NB4 (cell line): ENCODE results near the gene PFN3.

ENCODE experiments used
- DNase-seq: peaks from one replicate; pipeline ENCODE4 v3.0.0; 2010; ENCODE audit warnings: low read depth
- H3K4me3 ChIP-seq: one replicate; pipeline ENCODE4 v1.5.1; 2011; ENCODE audit warnings: mild to moderate bottlenecking, low read depth, low read length, moderate library complexity
- MYC ChIP-seq: IDR thresholded peaks from 2 replicates; pipeline ENCODE4 v1.6.1; 2011; ENCODE audit warnings: low read depth, low read length
- POLR2A ChIP-seq: IDR thresholded peaks from 2 replicates; pipeline ENCODE4 v1.6.1; 2011; ENCODE audit warnings: mild to moderate bottlenecking; ENCODE audit not compliant: insufficient read length; ENCODE audit errors: extremely low read depth
- TF ChIP-seq, protein P1 (sequence below): IDR thresholded peaks from 2 replicates; pipeline ENCODE4 v1.6.1; 2011; ENCODE audit warnings: low read depth, low read length
- TF ChIP-seq, protein P2 (sequence below): IDR thresholded peaks from one replicate; pipeline ENCODE4 v1.5.1; 2012; ENCODE audit warnings: low read depth, low read length

PFN3 gene, protein sequence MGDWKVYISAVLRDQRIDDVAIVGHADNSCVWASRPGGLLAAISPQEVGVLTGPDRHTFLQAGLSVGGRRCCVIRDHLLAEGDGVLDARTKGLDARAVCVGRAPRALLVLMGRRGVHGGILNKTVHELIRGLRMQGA

GRCh38 chr5:177399997-177400868, at the start of gene PFN3:
Gene PFN3, minus strand, starts transcription at chr5:177400661. Its CDS starts 85 bp downstream, at chr5:177400576.
- DNase-seq: no peak
- TF ChIP-seq, protein P1, sequence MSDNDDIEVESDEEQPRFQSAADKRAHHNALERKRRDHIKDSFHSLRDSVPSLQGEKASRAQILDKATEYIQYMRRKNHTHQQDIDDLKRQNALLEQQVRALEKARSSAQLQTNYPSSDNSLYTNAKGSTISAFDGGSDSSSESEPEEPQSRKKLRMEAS: no peak
- TF ChIP-seq POLR2A (no peak), MYC (no peak)
- TF ChIP-seq, protein P2, sequence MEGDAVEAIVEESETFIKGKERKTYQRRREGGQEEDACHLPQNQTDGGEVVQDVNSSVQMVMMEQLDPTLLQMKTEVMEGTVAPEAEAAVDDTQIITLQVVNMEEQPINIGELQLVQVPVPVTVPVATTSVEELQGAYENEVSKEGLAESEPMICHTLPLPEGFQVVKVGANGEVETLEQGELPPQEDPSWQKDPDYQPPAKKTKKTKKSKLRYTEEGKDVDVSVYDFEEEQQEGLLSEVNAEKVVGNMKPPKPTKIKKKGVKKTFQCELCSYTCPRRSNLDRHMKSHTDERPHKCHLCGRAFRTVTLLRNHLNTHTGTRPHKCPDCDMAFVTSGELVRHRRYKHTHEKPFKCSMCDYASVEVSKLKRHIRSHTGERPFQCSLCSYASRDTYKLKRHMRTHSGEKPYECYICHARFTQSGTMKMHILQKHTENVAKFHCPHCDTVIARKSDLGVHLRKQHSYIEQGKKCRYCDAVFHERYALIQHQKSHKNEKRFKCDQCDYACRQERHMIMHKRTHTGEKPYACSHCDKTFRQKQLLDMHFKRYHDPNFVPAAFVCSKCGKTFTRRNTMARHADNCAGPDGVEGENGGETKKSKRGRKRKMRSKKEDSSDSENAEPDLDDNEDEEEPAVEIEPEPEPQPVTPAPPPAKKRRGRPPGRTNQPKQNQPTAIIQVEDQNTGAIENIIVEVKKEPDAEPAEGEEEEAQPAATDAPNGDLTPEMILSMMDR: no peak
- no peak within 1 kb of the TSS for H3K4me3 ChIP-seq

GRCh38 chr5:177449140-177450061, 48.9 kb upstream of the PFN3 start:
- TF ChIP-seq, protein P1: no peak
- no peak for TF ChIP-seq MYC
- TF ChIP-seq, protein P2: no peak
- TF ChIP-seq POLR2A: no peak
- no peak for DNase-seq
- no peak overlapping the region for H3K4me3 ChIP-seq

DNA sequence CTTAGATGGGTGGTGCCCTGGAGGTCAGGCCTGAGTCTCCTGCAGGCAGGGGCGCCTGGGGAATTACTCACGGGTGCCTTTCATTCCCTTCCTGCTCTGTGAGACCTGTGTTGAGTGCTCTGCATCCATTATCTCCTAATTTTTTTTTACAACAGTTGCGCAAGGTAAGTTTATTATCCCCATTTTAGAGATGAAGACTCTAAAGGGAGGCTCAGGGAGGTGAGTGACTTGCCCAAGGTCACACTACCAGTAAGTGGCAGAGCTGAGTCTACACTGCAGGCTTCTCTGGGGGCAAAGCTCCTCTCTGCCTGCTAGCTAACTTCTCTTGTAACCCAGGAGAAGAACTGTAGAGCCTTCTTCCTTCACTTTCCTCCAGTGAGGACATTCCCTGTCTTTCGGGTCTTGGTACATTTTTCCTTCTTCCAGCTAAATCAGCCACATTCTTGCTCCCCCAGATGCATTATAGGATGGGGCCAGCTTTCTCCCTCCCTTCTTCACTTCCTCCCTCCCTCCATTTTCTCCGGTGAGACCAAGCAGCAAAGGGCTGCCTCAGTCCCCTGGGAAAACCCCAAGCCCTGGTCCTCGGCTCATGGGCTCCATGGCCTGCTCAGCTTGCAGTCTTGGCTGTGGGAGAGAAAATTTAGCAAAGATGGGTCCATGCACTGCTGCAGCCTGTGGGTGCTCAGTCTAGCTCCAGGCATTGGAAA, 47.9 kb upstream of the PFN3 start:
- peak overlapping the region; percentile 25 for H3K4me3 ChIP-seq
- DNase-seq: peak; percentile 56
- TF ChIP-seq, protein P2: no peak
- TF ChIP-seq, protein P1: no peak
- TF ChIP-seq MYC (no peak), POLR2A (no peak)

- DNase-seq: peak; percentile 82
- TF ChIP-seq MYC: peak; percentile 66; the same call in 1 of the 2 replicates
- TF ChIP-seq, protein P2: no peak
- H3K4me3 ChIP-seq: peak overlapping the region; percentile 55
Observed at GRCh38 chr5:177447611-177448243, 47.3 kb upstream of the PFN3 start.

- H3K4me3 ChIP-seq: peak overlapping the region; percentile 55
- TF ChIP-seq, protein P1: peak; percentile 68
- no peak for TF ChIP-seq POLR2A
- peak; percentile 79 for TF ChIP-seq MYC
- DNase-seq: peak; percentile 78
Observed at GRCh38 chr5:177447066-177447610, 46.7 kb upstream of the PFN3 start.
